ENCODE results near the gene RAPH1.

Gene RAPH1

GRCh38 chr2:203413796-203414195, 121.3 kb downstream of the RAPH1 start:
- no peaks in the 10 kb centered on the region for H4K20me1 ChIP-seq (ENCODE audit: insufficient read depth, low read length)
- no peak overlapping the region for H3K9ac ChIP-seq (ENCODE audit: low read length)
- H3K9me3 ChIP-seq (replicated peaks; ENCODE audit: insufficient read depth, low read length), result no peaks in the 10 kb centered on the region
- no peak overlapping the region for H3K4me2 ChIP-seq (ENCODE audit: low read depth, low read length)
- no peaks in the 10 kb centered on the region for H3F3A ChIP-seq (ENCODE audit: insufficient read depth, low read length)
- no peak overlapping the region for H2AFZ ChIP-seq (ENCODE audit: low read length)
- no peak overlapping the region for H3K4me3 ChIP-seq (ENCODE audit: low read length)
- H3K27ac ChIP-seq (ENCODE audit: low read length), result no peak overlapping the region
- no peaks in the 10 kb centered on the region; the same call in 1 of the 2 replicates for H3K27me3 ChIP-seq (replicated peaks; ENCODE audit: insufficient read depth, low read length)
- H3K4me1 ChIP-seq (ENCODE audit: low read length), result peaks cover 12% of the 10 kb centered on the region; the same call in 1 of the 2 replicates
- no peaks in the 10 kb centered on the region for H3K9me2 ChIP-seq (replicated peaks; ENCODE audit: insufficient read depth, low read length)
- TF ChIP-seq EZH2 (optimal IDR thresholded peaks at IDR 0.05; ENCODE audit: low read depth, low read length), result no peak
- TF ChIP-seq EZH2phosphoT487 (IDR thresholded peaks at IDR 0.05; ENCODE audit: low read length), result no peak
- no peak for TF ChIP-seq CTCF (IDR thresholded peaks at IDR 0.05; ENCODE audit: low read length)
- H3K36me3 ChIP-seq (replicated peaks; ENCODE audit: insufficient read depth, low read length), result peaks cover 10% of the 10 kb centered on the region
- DNase-seq, result no peak
- H3K79me2 ChIP-seq (ENCODE audit: low read length), result no peaks in the 10 kb centered on the region

DNA sequence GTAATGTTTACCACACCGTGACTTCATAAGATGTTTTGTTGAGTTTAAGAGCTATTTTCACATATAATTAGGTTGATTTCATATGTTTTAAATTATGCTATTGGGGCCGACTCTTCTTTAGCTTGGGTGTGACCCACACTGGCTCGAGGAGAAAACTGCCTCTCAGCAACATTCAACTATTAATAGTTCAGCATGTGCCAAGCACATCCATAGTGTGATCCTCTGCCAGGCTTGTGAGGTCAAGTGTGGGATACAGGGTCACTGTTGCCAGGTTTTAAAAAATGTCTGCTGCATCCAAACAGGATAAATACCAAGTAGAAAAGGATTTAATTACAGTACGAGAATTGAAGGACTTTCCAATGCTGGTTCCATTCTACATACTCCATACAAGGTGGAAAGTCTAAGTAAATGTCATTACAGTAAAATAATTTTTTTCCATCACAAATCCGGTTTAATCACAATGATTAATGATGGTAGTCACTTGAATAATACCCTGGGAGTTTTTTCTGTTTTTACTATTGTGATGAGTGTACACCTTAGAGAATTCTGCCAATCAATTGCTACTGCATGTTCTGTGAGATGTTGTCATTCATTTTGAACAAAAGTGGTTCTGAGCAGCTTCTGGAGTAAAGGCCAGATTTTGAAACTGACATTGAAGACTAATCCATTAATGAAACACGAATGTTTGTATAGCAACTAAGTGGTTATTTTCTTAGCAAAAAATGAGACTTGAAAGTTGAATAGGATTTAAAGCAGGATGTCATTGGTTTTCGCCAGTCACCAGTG, 122.4 kb downstream of the RAPH1 start:
- Histone ChIP-seq H3K79me2 (ENCODE audit: low read length) (no peaks in the 10 kb centered on the region), H4K20me1 (ENCODE audit: insufficient read depth, low read length) (no peaks in the 10 kb centered on the region), H3K4me3 (ENCODE audit: low read length) (no peak overlapping the region), H3K9me2 (replicated peaks; ENCODE audit: insufficient read depth, low read length) (no peaks in the 10 kb centered on the region), H3K4me2 (ENCODE audit: low read depth, low read length) (no peak overlapping the region), H3K4me1 (ENCODE audit: low read length) (peaks cover 12% of the 10 kb centered on the region; the same call in 1 of the 2 replicates), H3F3A (ENCODE audit: insufficient read depth, low read length) (no peaks in the 10 kb centered on the region), H3K9me3 (replicated peaks; ENCODE audit: insufficient read depth, low read length) (no peaks in the 10 kb centered on the region), H3K27ac (ENCODE audit: low read length) (no peak overlapping the region), H2AFZ (ENCODE audit: low read length) (no peak overlapping the region), H3K27me3 (replicated peaks; ENCODE audit: insufficient read depth, low read length) (no peaks in the 10 kb centered on the region; the same call in 1 of the 2 replicates), H3K36me3 (replicated peaks; ENCODE audit: insufficient read depth, low read length) (peaks cover 10% of the 10 kb centered on the region), H3K9ac (ENCODE audit: low read length) (no peak overlapping the region)
- TF ChIP-seq EZH2phosphoT487 (IDR thresholded peaks at IDR 0.05; ENCODE audit: low read length) (no peak), EZH2 (optimal IDR thresholded peaks at IDR 0.05; ENCODE audit: low read depth, low read length) (no peak), CTCF (IDR thresholded peaks at IDR 0.05; ENCODE audit: low read length) (no peak)
- peak; percentile 28 for DNase-seq

- Histone ChIP-seq H3K4me1 (ENCODE audit: low read length) (peaks cover 3% of the 10 kb centered on the region; the same call in 1 of the 2 replicates), H3K4me2 (ENCODE audit: low read depth, low read length) (no peak overlapping the region), H3K9ac (ENCODE audit: low read length) (no peak overlapping the region), H3K27ac (ENCODE audit: low read length) (no peak overlapping the region), H3K27me3 (replicated peaks; ENCODE audit: insufficient read depth, low read length) (no peaks in the 10 kb centered on the region; the same call in 1 of the 2 replicates), H3K79me2 (ENCODE audit: low read length) (no peaks in the 10 kb centered on the region), H3K36me3 (replicated peaks; ENCODE audit: insufficient read depth, low read length) (no peaks in the 10 kb centered on the region), H4K20me1 (ENCODE audit: insufficient read depth, low read length) (no peaks in the 10 kb centered on the region), H3K9me2 (replicated peaks; ENCODE audit: insufficient read depth, low read length) (no peaks in the 10 kb centered on the region), H3F3A (ENCODE audit: insufficient read depth, low read length) (no peaks in the 10 kb centered on the region), H3K4me3 (ENCODE audit: low read length) (no peak overlapping the region), H2AFZ (ENCODE audit: low read length) (no peak overlapping the region), H3K9me3 (replicated peaks; ENCODE audit: insufficient read depth, low read length) (no peaks in the 10 kb centered on the region)
- no peak for TF ChIP-seq EZH2phosphoT487 (IDR thresholded peaks at IDR 0.05; ENCODE audit: low read length)
- DNase-seq, result no peak
These were observed 127.6 kb downstream of the RAPH1 start for GRCh38 chr2:203407496-203407895.

- TF ChIP-seq EZH2phosphoT487 (IDR thresholded peaks at IDR 0.05; ENCODE audit: low read length) (no peak), CTCF (IDR thresholded peaks at IDR 0.05; ENCODE audit: low read length) (no peak), EZH2 (optimal IDR thresholded peaks at IDR 0.05; ENCODE audit: low read depth, low read length) (no peak)
- H3K36me3 ChIP-seq (replicated peaks; ENCODE audit: insufficient read depth, low read length), result no peaks in the 10 kb centered on the region
These were observed 130.1 kb downstream of the RAPH1 start for GRCh38 chr2:203404996-203405395.

More at GRCh38 chr2:203404996-203405395, 130.1 kb downstream of the RAPH1 start:
- Histone ChIP-seq H3K9me3 (replicated peaks; ENCODE audit: insufficient read depth, low read length) (no peaks in the 10 kb centered on the region), H3K4me2 (ENCODE audit: low read depth, low read length) (no peak overlapping the region), H3F3A (ENCODE audit: insufficient read depth, low read length) (no peaks in the 10 kb centered on the region), H3K4me3 (ENCODE audit: low read length) (no peak overlapping the region), H3K27me3 (replicated peaks; ENCODE audit: insufficient read depth, low read length) (no peaks in the 10 kb centered on the region), H3K27ac (ENCODE audit: low read length) (no peak overlapping the region), H3K9me2 (replicated peaks; ENCODE audit: insufficient read depth, low read length) (no peaks in the 10 kb centered on the region), H3K79me2 (ENCODE audit: low read length) (no peaks in the 10 kb centered on the region), H3K4me1 (ENCODE audit: low read length) (no peaks in the 10 kb centered on the region), H2AFZ (ENCODE audit: low read length) (no peak overlapping the region), H4K20me1 (ENCODE audit: insufficient read depth, low read length) (no peaks in the 10 kb centered on the region), H3K9ac (ENCODE audit: low read length) (no peak overlapping the region)
- DNase-seq, result no peak

Data from MM.1S (cell line).